ENCODE data around the gene CCNY.

DNA sequence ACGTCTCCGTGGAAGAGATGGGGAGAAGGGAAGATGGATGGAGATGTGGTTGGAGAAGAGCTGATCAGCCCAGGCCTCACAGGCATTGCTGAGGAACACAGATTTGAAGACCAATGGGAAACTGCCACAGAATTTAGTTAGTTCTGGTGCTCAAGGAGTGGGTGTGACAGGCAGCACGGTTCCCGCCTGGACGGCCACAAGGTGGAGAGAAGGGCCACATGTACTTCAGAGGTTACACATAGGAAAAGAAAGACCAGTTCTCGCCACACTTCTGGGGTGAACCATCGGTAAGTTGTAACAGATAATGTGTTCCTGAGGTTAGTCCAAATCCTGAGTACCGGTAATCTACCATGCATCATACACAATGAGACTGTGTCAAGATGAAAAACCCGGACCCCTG lies 239.3 kb downstream of the CCNY start:
- TF ChIP-seq RFX5 (IDR thresholded peaks at IDR 0.05; ENCODE audit: low read depth, low read length) (no peak), CTCF (conservative IDR thresholded peaks at IDR 0.05; ENCODE audit: low read depth, low read length) (no peak)
